GM19043 (cell line): ENCODE measurements around the gene EFNA1.
"Not testable (repeated sequence)": the region's sequence is repeated elsewhere in the genome, so short reads cannot be mapped to it uniquely, and the experiment has no call there.

ENCODE experiments used
- ATAC-seq: cut with Tn5 transposase; IDR thresholded peaks from one replicate; pipeline ENCODE4 v1.9.1; 2021; ENCODE audit warnings: low read depth; ENCODE audit not compliant: unreplicated experiment

EFNA1 gene

DNA sequence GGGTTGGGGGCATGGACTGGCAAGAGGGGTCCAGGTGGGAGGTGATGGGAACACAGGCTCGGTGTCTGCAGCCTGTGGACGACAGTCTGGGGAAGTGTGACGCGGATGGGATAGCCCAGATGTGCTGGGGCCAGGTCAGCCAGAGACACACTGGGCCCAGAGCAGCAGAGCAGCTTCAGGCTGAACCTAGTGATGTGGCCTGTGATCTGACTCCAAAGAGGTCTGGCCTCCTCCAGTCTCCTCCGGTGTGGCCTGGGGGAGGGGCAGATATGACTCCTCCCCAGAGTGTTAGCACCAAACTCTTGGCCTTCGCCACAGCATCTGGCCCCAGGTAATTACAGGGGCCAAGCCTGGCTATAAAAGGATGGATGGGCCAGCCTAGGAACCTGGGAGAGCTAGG, 35.5 kb upstream of the EFNA1 start:
- no peak for ATAC-seq

DNA sequence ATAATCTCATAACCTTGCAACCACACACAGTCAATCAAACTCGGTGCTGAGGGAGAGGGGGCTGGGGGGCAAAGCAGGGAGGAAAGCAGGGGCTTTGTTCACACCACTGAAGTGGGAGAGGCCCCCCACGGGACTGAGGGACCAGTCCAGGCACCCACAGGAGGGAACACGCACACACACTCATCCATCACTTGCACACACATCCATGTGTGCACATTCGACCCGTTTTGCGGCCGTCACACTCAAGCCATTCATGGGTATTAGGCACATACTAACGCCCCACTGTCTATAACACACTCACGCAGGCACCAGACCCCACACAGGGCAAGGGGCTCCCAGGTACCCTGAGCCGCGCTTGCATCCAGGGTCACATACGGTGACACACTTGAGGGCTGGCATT, 35.0 kb upstream of the EFNA1 start:
- ATAC-seq = no peak

DNA sequence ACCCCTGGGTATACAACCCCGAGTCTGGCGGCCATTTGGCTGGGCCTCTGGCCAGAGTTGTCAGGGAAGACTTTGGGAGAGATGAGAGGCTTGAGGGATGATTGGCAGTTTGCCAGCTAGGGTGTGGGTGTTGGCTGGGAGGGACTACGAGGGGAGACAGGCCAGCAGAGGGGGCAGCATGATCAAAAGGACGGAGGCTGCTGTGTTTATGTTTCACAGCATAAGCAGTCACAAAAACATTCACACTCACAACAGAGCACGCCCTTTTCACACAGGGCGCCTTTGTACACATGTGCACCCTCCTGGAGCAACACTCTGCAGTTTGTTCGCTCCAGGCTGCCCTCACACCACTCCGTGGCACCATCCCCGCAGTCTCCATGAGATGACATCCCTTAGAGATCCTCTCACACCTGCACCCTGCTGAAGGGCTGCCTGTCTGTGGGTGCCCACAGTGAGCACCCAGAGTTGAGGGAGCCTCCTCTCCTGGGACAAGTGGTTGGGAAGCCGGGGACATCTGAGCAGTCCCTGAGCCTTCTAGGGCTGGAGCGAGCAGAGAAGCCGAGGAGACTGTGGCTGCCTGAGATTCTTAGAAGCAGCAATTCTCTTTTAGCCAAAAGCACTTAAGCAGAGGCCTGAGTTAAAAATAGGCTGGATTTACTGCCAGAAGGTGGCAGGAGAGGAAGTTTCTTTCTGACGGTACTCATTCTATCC, 33.6 kb upstream of the EFNA1 start:
- ATAC-seq = no peak

GRCh38 chr1:155094622-155094948, 33.1 kb upstream of the EFNA1 start:
- no peak for ATAC-seq

- no peak for ATAC-seq
These were observed 28.3 kb upstream of the EFNA1 start for GRCh38 chr1:155099331-155099730.

- ATAC-seq = no peak
These were observed 24.4 kb upstream of the EFNA1 start for GRCh38 chr1:155103325-155103724.

DNA sequence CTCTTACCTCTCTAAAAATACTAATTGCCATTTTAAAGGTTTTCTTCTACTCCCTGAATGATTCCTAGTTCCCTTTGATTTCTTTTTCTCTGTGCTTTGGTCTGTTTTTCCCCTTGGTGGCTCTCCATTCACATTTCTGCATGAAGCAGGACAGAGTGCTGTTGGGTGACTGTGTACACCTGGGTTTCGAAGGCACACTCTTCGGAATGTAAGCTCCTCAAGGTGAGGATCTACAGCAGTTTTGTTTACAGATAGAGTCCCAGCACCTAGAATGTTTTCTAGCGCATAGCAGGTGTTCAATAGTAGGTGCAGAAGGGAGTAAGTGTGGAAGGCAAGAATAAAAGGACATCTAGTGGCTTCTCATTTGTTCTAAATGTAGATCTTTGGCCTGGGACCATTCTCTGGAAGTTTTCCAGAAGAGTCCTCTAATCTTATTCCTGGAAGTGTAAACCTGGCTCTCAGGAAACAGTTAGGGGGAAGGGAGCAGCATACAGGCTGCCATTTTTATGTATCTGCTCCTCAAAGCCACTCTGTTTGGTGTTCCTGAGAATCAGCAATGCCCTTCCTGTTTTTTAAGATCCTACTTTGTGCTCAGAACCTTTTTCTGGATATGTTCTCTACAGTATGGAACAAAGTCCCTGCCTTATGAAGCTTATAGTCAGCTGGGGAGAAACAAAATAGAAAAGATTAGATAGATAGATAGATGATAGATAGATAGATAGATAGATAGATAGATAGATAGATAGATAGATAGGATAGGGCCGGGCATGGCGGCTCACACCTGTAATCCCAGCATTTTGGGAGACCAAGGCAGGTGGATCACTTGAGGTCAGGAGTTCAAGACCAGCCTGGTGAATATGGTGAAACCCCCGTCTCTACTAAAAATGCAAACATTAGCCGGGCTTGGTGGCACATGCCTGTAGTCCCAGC, 22.8 kb upstream of the EFNA1 start:
- no peak for ATAC-seq

DNA sequence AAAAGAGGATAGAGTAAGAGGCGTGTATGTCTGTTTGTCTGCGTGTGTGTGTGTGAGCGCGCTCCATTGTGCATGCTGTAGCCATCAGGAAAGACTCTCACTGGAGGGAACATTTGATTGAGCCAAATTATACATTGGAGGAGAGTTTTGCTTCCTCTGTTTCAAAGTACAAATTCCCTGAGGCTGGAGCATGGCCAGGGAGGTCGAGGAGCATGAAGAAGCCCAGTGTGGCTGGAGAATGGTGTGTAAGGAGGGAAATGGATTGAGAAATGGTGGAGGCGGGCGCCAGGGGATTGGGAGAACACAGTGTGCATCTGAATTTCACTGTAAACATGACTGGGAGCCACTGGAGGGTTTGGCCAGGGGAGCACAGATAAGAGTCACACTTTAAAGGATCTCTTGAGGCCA, 22.1 kb upstream of the EFNA1 start:
- ATAC-seq = no peak

DNA sequence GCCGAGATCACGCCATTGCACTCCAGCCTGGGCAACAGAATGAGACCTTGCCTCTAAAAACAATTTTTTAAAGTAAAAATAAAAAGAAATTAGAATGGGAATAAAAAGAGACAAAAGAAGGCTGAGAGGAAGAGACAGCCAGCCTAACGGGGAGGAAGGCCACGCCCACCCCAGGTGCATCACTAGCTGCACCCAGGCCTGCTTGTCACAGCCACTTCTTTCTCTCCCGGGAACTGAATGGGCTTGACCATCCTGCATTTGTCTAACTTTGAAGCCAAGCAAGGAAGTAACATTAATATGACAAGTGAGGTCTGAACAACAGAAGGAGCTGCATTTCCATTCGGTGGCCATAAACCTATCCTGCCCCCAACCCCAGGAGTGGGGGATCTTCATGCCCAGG, 20.8 kb upstream of the EFNA1 start:
- ATAC-seq = no peak

GRCh38 chr1:155107309-155108264, 20.1 kb upstream of the EFNA1 start:
- ATAC-seq = no peak

DNA sequence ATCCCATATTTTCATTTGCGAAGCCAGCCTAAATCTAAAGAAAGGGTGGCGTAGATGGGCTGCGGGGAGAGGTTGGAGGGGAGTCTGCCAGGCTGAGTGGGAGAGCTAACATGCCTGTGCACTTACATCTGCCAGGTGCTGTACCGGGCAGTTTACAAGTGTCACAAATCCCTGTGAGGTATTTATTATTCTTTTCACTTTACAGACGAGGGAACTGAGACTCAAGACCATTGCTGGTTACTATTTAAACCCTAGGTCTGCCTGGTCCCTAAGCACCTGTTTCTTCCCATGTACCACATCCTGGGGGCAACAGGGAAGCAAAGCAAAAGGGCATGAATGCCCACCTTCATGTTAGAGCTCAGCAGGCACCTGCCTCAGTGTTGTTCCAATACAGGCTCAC, 19.4 kb upstream of the EFNA1 start:
- no peak for ATAC-seq

DNA sequence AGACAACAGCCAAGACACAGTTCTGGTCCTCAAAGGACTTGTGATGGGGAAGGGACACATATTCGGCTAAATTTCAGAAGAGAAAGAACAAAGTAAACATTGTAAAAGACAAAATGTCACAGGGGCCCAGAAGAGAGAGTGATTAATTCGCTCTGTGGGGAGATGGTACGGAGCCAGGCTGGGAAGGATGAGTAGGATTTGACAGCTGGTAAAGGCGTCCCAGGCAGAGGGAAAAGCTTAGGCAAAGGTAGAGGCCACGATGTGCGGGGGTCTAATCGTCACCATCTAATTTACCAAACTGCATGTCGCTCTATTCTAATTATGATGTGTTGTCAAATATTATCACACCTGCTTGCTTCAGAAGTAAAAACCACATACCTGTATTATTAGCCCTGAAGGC, 17.3 kb upstream of the EFNA1 start:
- no peak for ATAC-seq

GRCh38 chr1:155110826-155111225, 16.9 kb upstream of the EFNA1 start:
- no peak for ATAC-seq

GRCh38 chr1:155113450-155113980, 14.2 kb upstream of the EFNA1 start:
- no peak for ATAC-seq

GRCh38 chr1:155116113-155116764, 11.4 kb upstream of the EFNA1 start:
- no peak for ATAC-seq

- ATAC-seq = no peak
These were observed 10.1 kb upstream of the EFNA1 start for GRCh38 chr1:155117610-155118009.

GRCh38 chr1:155118090-155118489, 9.6 kb upstream of the EFNA1 start:
- ATAC-seq = not testable (repeated sequence)

- no peak for ATAC-seq
These were observed 7.4 kb upstream of the EFNA1 start for GRCh38 chr1:155120253-155120652.

DNA sequence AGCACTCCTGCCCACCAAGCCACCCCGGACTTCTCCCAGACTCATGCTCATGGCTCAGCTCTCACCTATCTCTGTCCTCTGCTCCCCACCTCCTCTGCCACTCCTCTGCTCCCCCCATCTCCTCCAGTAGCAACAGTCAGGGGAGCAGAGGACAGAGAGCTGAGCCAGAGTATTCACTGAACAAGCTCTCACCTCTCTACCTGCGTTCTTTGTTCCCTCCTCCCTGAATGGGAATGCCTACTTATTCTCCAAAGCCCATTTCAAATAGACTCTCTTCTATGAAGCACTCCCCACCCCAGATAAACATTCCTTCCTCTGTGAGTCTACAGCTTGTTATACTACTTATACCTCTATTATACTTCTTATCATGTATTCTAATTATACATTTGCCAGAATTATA, 6.4 kb upstream of the EFNA1 start:
- ATAC-seq = no peak

DNA sequence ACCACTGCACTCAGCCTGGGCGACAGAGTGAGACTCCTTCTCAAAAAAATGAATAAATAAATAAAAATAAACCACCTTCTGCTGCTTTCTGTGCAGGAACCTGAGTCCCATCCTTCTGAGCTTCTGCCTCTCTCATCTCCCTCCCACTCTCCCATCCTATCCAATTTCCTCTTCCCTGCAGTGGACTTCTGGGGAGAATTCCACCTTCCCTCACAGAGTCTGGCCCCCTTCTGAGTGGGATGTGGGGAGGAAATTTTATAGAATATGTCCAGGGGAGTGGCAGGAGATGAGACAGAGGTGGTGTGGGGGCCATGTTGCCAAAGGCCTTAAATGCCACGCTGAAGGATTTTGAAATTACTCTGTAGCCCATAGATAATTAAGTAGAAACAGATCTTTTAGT, 5.4 kb upstream of the EFNA1 start:
- ATAC-seq = no peak
